Measurements from ENCODE around the gene PFN1. TPM values are rescaled to one million over a fixed set of nuclear protein-coding genes. Genes with fewer than 3 reads are reported as not detected.
A peak's percentile ranks its signal among the peaks of the same experiment; 100 is the strongest.

The PFN1 gene
- 1,484 and 2,015 TPM in 2 replicates for total RNA-seq

- no peak for DNase-seq (ENCODE audit: low read depth)
- no peak for TF ChIP-seq CTCF (IDR thresholded peaks at IDR 0.05; ENCODE audit: insufficient read depth, low read length, poor library complexity, severe bottlenecking)
- H3K27me3 ChIP-seq (ENCODE audit: control insufficient read depth, insufficient read depth, low read length) = no peaks in the 10 kb centered on the region
- H3K4me3 ChIP-seq (ENCODE audit: low read depth, low read length) = peak within 1 kb of the TSS; percentile 91
- H3K36me3 ChIP-seq (ENCODE audit: control insufficient read depth, insufficient read depth, low read length) = peaks cover 1% of the 10 kb centered on the region
These were observed at the start of gene PFN1 for GRCh38 chr17:4948166-4948930. PFN1 (minus strand) TSS chr17:4948530; CDS start chr17:4948394, 136 bp downstream.

- no peak for TF ChIP-seq CTCF (IDR thresholded peaks at IDR 0.05; ENCODE audit: insufficient read depth, low read length, poor library complexity, severe bottlenecking)
- peak within 1 kb of the TSS; percentile 97 for H3K4me3 ChIP-seq (ENCODE audit: low read depth, low read length)
- no peaks in the 10 kb centered on the region for H3K36me3 ChIP-seq (ENCODE audit: control insufficient read depth, insufficient read depth, low read length)
- no peaks in the 10 kb centered on the region for H3K27me3 ChIP-seq (ENCODE audit: control insufficient read depth, insufficient read depth, low read length)
- peak; percentile 39 for DNase-seq (ENCODE audit: low read depth)
These were observed 49.1 kb upstream of the PFN1 start, which contains the start of the genes INCA1 and KIF1C for GRCh38 chr17:4997302-4998026. INCA1 (minus strand) TSS chr17:4997522; CDS start chr17:4994437, 3,085 bp downstream. KIF1C (plus strand) TSS chr17:4997950; CDS start chr17:5000247, 2,297 bp downstream.

GRCh38 chr17:4994081-4994595, 45.8 kb upstream of the PFN1 start:
- DNase-seq (ENCODE audit: low read depth) = no peak
- no peak for TF ChIP-seq CTCF (IDR thresholded peaks at IDR 0.05; ENCODE audit: insufficient read depth, low read length, poor library complexity, severe bottlenecking)
- H3K4me3 ChIP-seq (ENCODE audit: low read depth, low read length) = no peak overlapping the region
- H3K27me3 ChIP-seq (ENCODE audit: control insufficient read depth, insufficient read depth, low read length) = no peaks in the 10 kb centered on the region
- no peaks in the 10 kb centered on the region for H3K36me3 ChIP-seq (ENCODE audit: control insufficient read depth, insufficient read depth, low read length)

GRCh38 chr17:4987767-4988567, 39.6 kb upstream of the PFN1 start:
- no peak for DNase-seq (ENCODE audit: low read depth)
- TF ChIP-seq CTCF (IDR thresholded peaks at IDR 0.05; ENCODE audit: insufficient read depth, low read length, poor library complexity, severe bottlenecking) = no peak
- no peaks in the 10 kb centered on the region for H3K36me3 ChIP-seq (ENCODE audit: control insufficient read depth, insufficient read depth, low read length)
- no peaks in the 10 kb centered on the region for H3K27me3 ChIP-seq (ENCODE audit: control insufficient read depth, insufficient read depth, low read length)
- peak overlapping the region; percentile 66 for H3K4me3 ChIP-seq (ENCODE audit: low read depth, low read length)

GRCh38 chr17:4986951-4987766, 38.8 kb upstream of the PFN1 start, which contains the start of gene CAMTA2:
CAMTA2 (minus strand) TSS chr17:4987675; CDS start chr17:4986222, 1,453 bp downstream.
- H3K4me3 ChIP-seq (ENCODE audit: low read depth, low read length) = peak within 1 kb of the TSS; percentile 66
- no peaks in the 10 kb centered on the region for H3K27me3 ChIP-seq (ENCODE audit: control insufficient read depth, insufficient read depth, low read length)
- no peaks in the 10 kb centered on the region for H3K36me3 ChIP-seq (ENCODE audit: control insufficient read depth, insufficient read depth, low read length)
- peak; percentile 44 for TF ChIP-seq CTCF (IDR thresholded peaks at IDR 0.05; ENCODE audit: insufficient read depth, low read length, poor library complexity, severe bottlenecking)
- DNase-seq (ENCODE audit: low read depth) = no peak
